HCT116 (cell line): ENCODE data around the gene DAGLA. TPM values are rescaled to one million over a fixed set of nuclear protein-coding genes. Genes with fewer than 3 reads are reported as not detected.

Experiments
- ATAC-seq: fragments of 200-7000 bp; cut with Tn5 transposase; 2 replicates; pipeline ENCODE4 v1.9.1; 2020; ENCODE audit warnings: mild to moderate bottlenecking, moderate library complexity
- BruUV-seq: library from RNA; stranded (reverse); fragments of 400-500 nt; replicated peaks from 2 replicates; lab custom pipeline; 2021; lab: Mats Ljungman, UMichigan
- CTCF ChIA-PET: fragments of 300-600 bp; sonication (Branson Sonifier 250); formaldehyde crosslinking; loops from one replicate; lab custom pipeline; 2021; ENCODE audit warnings: antibody characterized with exemption; lab: Charles Lee
- POLR2A ChIA-PET: fragments of 300-600, 350-600 bp; sonication (Branson Sonifier 250); formaldehyde crosslinking; loops from one replicate; lab custom pipeline; 2021; ENCODE audit warnings: antibody characterized with exemption; lab: Charles Lee
- RAD21 ChIA-PET, 2 experiments: fragments of 300-600 bp; sonication (Branson Sonifier 250); formaldehyde crosslinking; loops; one replicate each; lab custom pipeline; 2023; ENCODE audit warnings: low total read pairs in 2 of 2; ENCODE audit not compliant: uncharacterized antibody in 2 of 2, unreplicated experiment in 2 of 2, low non-redundant PET in 1 of 2; lab: Charles Lee
- DNase-seq: peaks from one replicate; pipeline ENCODE4 v3.0.0-alpha.2; 2010; ENCODE audit warnings: low read depth, low spot score
- H2AFZ ChIP-seq: fragments of 200-600 bp; shearing (Covaris generic), sonication (generic); 2 replicates; pipeline ENCODE4 v1.6.1; 2017; ENCODE audit warnings: low read depth, mixed run types, mixed read lengths, antibody characterized with exemption, low read length; ENCODE audit not compliant: poor library complexity, severe bottlenecking
- H3K27ac ChIP-seq: 2 replicates; pipeline ENCODE4 v1.5.1; 2012; ENCODE audit warnings: low read depth, low read length
- H3K27me3 ChIP-seq: fragments of 200-600 bp; sonication (generic); 2 replicates; pipeline ENCODE4 v1.6.1; 2016; ENCODE audit warnings: mixed run types, low read length, mixed read lengths; ENCODE audit not compliant: insufficient read depth
- H3K36me3 ChIP-seq, 2 experiments: fragments of 200-500 bp in 1 of 2; fragments of 200-600 bp in 1 of 2; sonication (Bioruptor generic) in 1 of 2; sonication (generic) in 1 of 2; 2 replicates each; pipeline versions ENCODE4 v1.5.1 to v1.6.1; 2014 to 2016; ENCODE audit warnings: low read length in 2 of 2, inconsistent platforms in 1 of 2, mixed read lengths in 1 of 2, mixed run types in 1 of 2; ENCODE audit not compliant: insufficient read depth in 2 of 2, control insufficient read depth in 1 of 2
- H3K4me1 ChIP-seq, 2 experiments: fragments of 200-600 bp in 1 of 2; sonication (generic) in 1 of 2; 2 replicates each; pipeline versions ENCODE4 v1.5.1 to v1.6.1; 2012 to 2017; ENCODE audit warnings: low read length in 2 of 2, inconsistent platforms in 1 of 2, mild to moderate bottlenecking in 1 of 2, mixed read lengths in 1 of 2, mixed run types in 1 of 2, moderate library complexity in 1 of 2; ENCODE audit not compliant: insufficient read depth in 2 of 2, control insufficient read depth in 1 of 2
- H3K4me2 ChIP-seq: fragments of 200-600 bp; sonication (generic); 2 replicates; pipeline ENCODE4 v1.6.1; 2017; ENCODE audit warnings: mixed run types, low read length, mixed read lengths
- H3K4me3 ChIP-seq, 2 experiments: fragments of 200-600 bp in 1 of 2; sonication (generic) in 1 of 2; replicated peaks in 1 of 2; 2 replicates each; pipeline ENCODE4 v1.5.1; 2011 to 2016; ENCODE audit warnings: low read length in 2 of 2, control low read depth in 1 of 2, low read depth in 1 of 2, mild to moderate bottlenecking in 1 of 2, mixed read lengths in 1 of 2, mixed run types in 1 of 2
- H3K79me2 ChIP-seq: fragments of 200-600 bp; sonication (generic); 2 replicates; pipeline ENCODE4 v1.6.1; 2017; ENCODE audit warnings: mild to moderate bottlenecking, mixed run types, low read length, moderate library complexity, mixed read lengths; ENCODE audit not compliant: insufficient read depth
- H3K9ac ChIP-seq: fragments of 200-600 bp; sonication (generic); 2 replicates; pipeline ENCODE4 v1.6.1; 2016; ENCODE audit warnings: low read length, mixed read lengths
- H3K9me2 ChIP-seq: fragments of 200-600 bp; sonication (generic), shearing (Covaris generic); 2 replicates; pipeline ENCODE4 v1.6.1; 2017; ENCODE audit warnings: mixed run types, mild to moderate bottlenecking, moderate library complexity; ENCODE audit not compliant: insufficient read depth
- H3K9me3 ChIP-seq, 2 experiments: fragments of 200-500 bp in 1 of 2; fragments of 200-600 bp in 1 of 2; sonication (Bioruptor generic) in 1 of 2; sonication (generic) in 1 of 2; 2 replicates each; pipeline ENCODE4 v1.6.1; 2014 to 2017; ENCODE audit warnings: low read length in 2 of 2, mixed read lengths in 2 of 2, inconsistent platforms in 1 of 2, low read depth in 1 of 2, mild to moderate bottlenecking in 1 of 2, mixed run types in 1 of 2, moderate library complexity in 1 of 2; ENCODE audit not compliant: control insufficient read depth in 1 of 2, insufficient read depth in 1 of 2
- H4K20me1 ChIP-seq: fragments of 200-600 bp; sonication (generic), shearing (Covaris generic); 2 replicates; pipeline ENCODE4 v1.6.1; 2017; ENCODE audit warnings: mixed run types, mild to moderate bottlenecking, moderate library complexity; ENCODE audit not compliant: insufficient read depth
- ATF3 ChIP-seq: IDR thresholded peaks from 2 replicates; pipeline ENCODE4 v1.6.1; 2012
- EGR1 ChIP-seq: IDR thresholded peaks from 2 replicates; pipeline ENCODE4 v1.6.1; 2012; ENCODE audit warnings: low read depth
- EZH2 ChIP-seq: fragments of 200-600 bp; sonication (generic); IDR thresholded peaks from 2 replicates; pipeline ENCODE4 v1.6.1; 2017; ENCODE audit warnings: antibody characterized with exemption, mixed run types
- EZH2phosphoT487 ChIP-seq: fragments of 200-600 bp; IDR thresholded peaks from 2 replicates; pipeline ENCODE4 v1.6.1; 2018; ENCODE audit warnings: antibody characterized with exemption, borderline replicate concordance
- POLR2A ChIP-seq: IDR thresholded peaks from 2 replicates; pipeline ENCODE4 v1.7.0; 2011; ENCODE audit warnings: borderline replicate concordance; ENCODE audit not compliant: insufficient read depth, insufficient read length; ENCODE audit errors: extremely low read depth
- RAD21 ChIP-seq: IDR thresholded peaks from 2 replicates; pipeline ENCODE4 v1.6.1; 2012; ENCODE audit warnings: low read depth, mild to moderate bottlenecking
- SP1 ChIP-seq: IDR thresholded peaks from 2 replicates; pipeline ENCODE4 v1.6.1; 2012; ENCODE audit warnings: low read depth
- SRF ChIP-seq: IDR thresholded peaks from 2 replicates; pipeline ENCODE4 v1.6.1; 2012; ENCODE audit warnings: low read depth
- TCF7L2 ChIP-seq: IDR thresholded peaks from 2 replicates; pipeline ENCODE4 v1.7.0; 2011; ENCODE audit warnings: borderline replicate concordance, inconsistent platforms; ENCODE audit not compliant: insufficient read depth, insufficient read length; ENCODE audit errors: extremely low read depth
- ZBTB33 ChIP-seq: IDR thresholded peaks from 2 replicates; pipeline ENCODE4 v1.6.1; 2011; ENCODE audit warnings: mild to moderate bottlenecking, low read length, moderate library complexity; ENCODE audit not compliant: insufficient replicate concordance; ENCODE audit errors: extremely low read depth
- ZNF274 ChIP-seq: fragments of 200-500 bp; sonication (Bioruptor generic); IDR thresholded peaks from 2 replicates; pipeline ENCODE4 v1.6.1; 2014; ENCODE audit warnings: mild to moderate bottlenecking, low read depth, low read length, inconsistent platforms
- intact Hi-C: fragments of 100-400 bp; cut with micrococcal nuclease; formaldehyde crosslinking; loops from 2 replicates; pipeline ENCODE4 v1.10.0; 2022
- total RNA-seq: library from RNA; stranded (reverse); gene quantifications from one replicate; pipeline ENCODE4 v1.2.1, GENCODE V29; 2021; ENCODE audit not compliant: unreplicated experiment

The DAGLA gene
- total RNA-seq, 1 experiment from 2014 or later: 2.7 TPM

DNA sequence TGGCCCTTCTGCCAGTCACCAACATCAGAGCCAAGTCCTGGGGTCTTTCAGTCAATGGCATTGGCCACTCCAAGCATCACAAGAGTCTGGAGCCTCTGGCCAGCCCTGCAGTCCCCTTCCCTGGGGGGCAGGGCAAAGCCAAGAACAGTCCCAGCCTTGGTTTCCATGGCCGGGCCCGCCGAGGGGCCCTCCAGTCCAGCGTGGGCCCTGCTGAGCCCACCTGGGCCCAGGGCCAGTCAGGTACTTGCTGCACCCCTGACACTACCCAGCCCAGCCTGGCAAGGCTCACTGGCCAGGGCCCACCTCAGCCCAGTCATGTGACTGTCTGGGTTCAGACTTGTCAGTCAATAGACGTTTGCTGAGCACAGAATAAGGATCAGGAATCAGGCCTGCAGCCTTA, 101.4 kb downstream of the DAGLA start:
- POLR2A ChIA-PET: interaction anchor here (2.0 kb wide), 1 partner anchor 11 kb away, joined by 6 read pairs; the partner anchor contains the start of genes FEN1 and TMEM258

More for the DNA sequence above, 101.4 kb downstream of the DAGLA start:
- TF ChIP-seq EZH2: no peak
- TF ChIP-seq POLR2A: no peak
- no peak for TF ChIP-seq TCF7L2
- TF ChIP-seq SRF: no peak
- no peak for TF ChIP-seq ZNF274
- no peak for TF ChIP-seq RAD21
- no peak for TF ChIP-seq ATF3
- TF ChIP-seq SP1: no peak
- TF ChIP-seq EZH2phosphoT487: no peak
- no peak for TF ChIP-seq EGR1
- TF ChIP-seq ZBTB33: no peak
- Histone ChIP-seq H2AFZ (no peak overlapping the region), H4K20me1 (no peaks in the 10 kb centered on the region), H3K27ac (no peak overlapping the region), H3K36me3 (peaks cover 7 to 25% of the 10 kb centered on the region in 2 experiments; a peak in 3 of 4 replicates), H3K4me1 (no peaks in the 10 kb centered on the region), H3K9me2 (no peaks in the 10 kb centered on the region), H3K9me3 (no peaks in the 10 kb centered on the region), H3K4me2 (no peak overlapping the region), H3K79me2 (no peaks in the 10 kb centered on the region), H3K9ac (no peak overlapping the region), H3K27me3 (no peaks in the 10 kb centered on the region), H3K4me3 (no peak overlapping the region)
- ChIA-PET RAD21 (no interaction called here), CTCF (no interaction called here)
- no peak for ATAC-seq
- intact Hi-C loops: no loop called here
- no TSS peak for BruUV-seq
- no peak for DNase-seq
